A549 (cell line): ENCODE data around the gene FRMD4A. TPM values are rescaled to one million over a fixed set of nuclear protein-coding genes. Genes with fewer than 3 reads are reported as not detected.
"Not testable (repeated sequence)": the region's sequence is repeated elsewhere in the genome, so short reads cannot be mapped to it uniquely, and the experiment has no call there.

Experiments
- ATAC-seq, 2 experiments: fragments of 200-7000 bp in 1 of 2; fragments of >200 bp in 1 of 2; cut with Nextera tagmentation in 1 of 2; cut with Tn5 transposase in 1 of 2; 3 replicates each; pipeline versions ENCODE4 v1.8.0 to v1.9.1; 2018 to 2020; ENCODE audit warnings: mild to moderate bottlenecking in 1 of 2, moderate library complexity in 1 of 2
- CTCF ChIA-PET: fragments of 300-600 bp; sonication (Branson Sonifier 250); formaldehyde crosslinking; extraction: SDS; loops from one replicate; lab custom pipeline; 2021; ENCODE audit warnings: antibody characterized with exemption, inconsistent platforms; lab: Yijun Ruan, JAX
- POLR2A ChIA-PET: fragments of 350-600 bp; formaldehyde crosslinking; extraction: SDS; loops from one replicate; lab custom pipeline; 2021; ENCODE audit warnings: antibody characterized with exemption, inconsistent platforms; lab: Yijun Ruan, JAX
- DNase-seq, 2 experiments: peaks; one replicate each; pipeline versions ENCODE4 v3.0.0 to v3.0.0-alpha.2; 2011 to 2016; ENCODE audit warnings: low read depth in 1 of 2, low spot score in 1 of 2
- FAIRE-seq: peaks from 2 replicates; lab custom pipeline; 2011; peaks lifted over from hg19 to GRCh38; lab: Jason Lieb, UNC
- H3K27ac ChIP-seq, 2 experiments: fragments of >200 bp; sonication (Bioruptor Twin); formaldehyde crosslinking; 3 replicates each; pipeline ENCODE4 v1.5.1; 2016 to 2017
- H3K4me1 ChIP-seq: fragments of >200 bp; sonication (Bioruptor Twin); formaldehyde crosslinking; 3 replicates; pipeline ENCODE4 v1.6.1; 2016
- H3K4me2 ChIP-seq: fragments of >200 bp; sonication (Bioruptor Twin); formaldehyde crosslinking; 3 replicates; pipeline ENCODE4 v1.6.1; 2016
- H3K4me3 ChIP-seq: fragments of >200 bp; sonication (Bioruptor Twin); formaldehyde crosslinking; 3 replicates; pipeline ENCODE4 v1.5.1; 2016
- H3K9me3 ChIP-seq: fragments of >200 bp; sonication (Bioruptor Twin); formaldehyde crosslinking; 3 replicates; pipeline ENCODE4 v1.6.1; 2016
- CBX8 ChIP-seq: fragments of 200-600 bp; sonication (generic); IDR thresholded peaks from 2 replicates; pipeline ENCODE4 v1.6.1; 2016
- CHD2 ChIP-seq: fragments of 150-350 bp; IDR thresholded peaks from 2 replicates; pipeline ENCODE4 v1.6.1; 2014; ENCODE audit warnings: low read length; ENCODE audit not compliant: partially characterized antibody
- CHD4 ChIP-seq: fragments of 200-600 bp; sonication (generic); IDR thresholded peaks from 2 replicates; pipeline ENCODE4 v1.6.1; 2016; ENCODE audit warnings: antibody characterized with exemption, mild to moderate bottlenecking, borderline replicate concordance
- ESRRA ChIP-seq: fragments of 150-350 bp; IDR thresholded peaks from 2 replicates; pipeline ENCODE4 v1.6.1; 2014; ENCODE audit warnings: mild to moderate bottlenecking, low read length, borderline replicate concordance
- FOSL2 ChIP-seq, 2 experiments: fragments of 450-650 bp in 1 of 2; fragments of >200 bp in 1 of 2; sonication (Bioruptor Twin) in 1 of 2; formaldehyde crosslinking; IDR thresholded peaks; 2 replicates each; pipeline versions ENCODE4 v1.5.0 to v1.6.1; 2016 to 2020; ENCODE audit warnings: mild to moderate bottlenecking in 1 of 2, moderate library complexity in 1 of 2
- HES2 ChIP-seq: fragments of >200 bp; sonication (Bioruptor Twin); formaldehyde crosslinking; IDR thresholded peaks from 2 replicates; pipeline ENCODE4 v1.6.1; 2016
- HMGXB4 ChIP-seq: fragments of 250-450 bp; sonication (Bioruptor Pico); IDR thresholded peaks from 2 replicates; pipeline ENCODE4 v1.5.0; 2021; ENCODE audit warnings: mild to moderate bottlenecking, moderate library complexity, borderline replicate concordance
- HOXA7 ChIP-seq: fragments of 250-450 bp; sonication (Bioruptor Pico); IDR thresholded peaks from 2 replicates; pipeline ENCODE4 v1.5.0; 2020; ENCODE audit warnings: mild to moderate bottlenecking, moderate library complexity
- HOXB13 ChIP-seq: fragments of 250-450 bp; sonication (Bioruptor Pico); IDR thresholded peaks from 2 replicates; pipeline ENCODE4 v1.5.0; 2020; ENCODE audit warnings: low read depth, mild to moderate bottlenecking, moderate library complexity
- JUN ChIP-seq, 2 experiments: fragments of >200 bp; sonication (Bioruptor Twin); formaldehyde crosslinking; IDR thresholded peaks; 2 replicates in 1 of 2; 3 replicates in 1 of 2; pipeline ENCODE4 v1.6.1; 2016 to 2017
- KDM1A ChIP-seq: fragments of 200-600 bp; sonication (generic); IDR thresholded peaks from 2 replicates; pipeline ENCODE4 v1.6.1; 2016; ENCODE audit warnings: low read depth, mild to moderate bottlenecking
- PBX3 ChIP-seq: IDR thresholded peaks from 2 replicates; pipeline ENCODE4 v1.6.1; 2012
- POLR2A ChIP-seq: IDR thresholded peaks from 2 replicates; pipeline ENCODE4 v1.6.1; 2012; ENCODE audit warnings: mild to moderate bottlenecking, low read length
- POLR2AphosphoS2 ChIP-seq: conservative IDR thresholded peaks from 2 replicates; pipeline ENCODE4 v1.6.1; 2012; ENCODE audit warnings: low read length, improper control_type of control experiment, inconsistent platforms
- RCOR1 ChIP-seq: fragments of 150-350 bp; IDR thresholded peaks from 2 replicates; pipeline ENCODE4 v1.6.1; 2014; ENCODE audit warnings: antibody characterized with exemption, low read length, low read depth
- REST ChIP-seq: fragments of 200-600 bp; sonication (generic); IDR thresholded peaks from 2 replicates; pipeline ENCODE4 v1.6.1; 2016; ENCODE audit warnings: antibody characterized with exemption, mild to moderate bottlenecking, moderate library complexity
- SMC3 ChIP-seq: fragments of >200 bp; sonication (Bioruptor Twin); formaldehyde crosslinking; IDR thresholded peaks from 3 replicates; pipeline ENCODE4 v1.6.1; 2018; ENCODE audit warnings: inconsistent platforms
- ZC3H11A ChIP-seq: fragments of 450-650 bp; IDR thresholded peaks from 2 replicates; pipeline ENCODE4 v1.6.1; 2014; ENCODE audit warnings: antibody characterized with exemption, mild to moderate bottlenecking
- ZSCAN20 ChIP-seq: fragments of 250-450 bp; sonication (Bioruptor Pico); IDR thresholded peaks from 2 replicates; pipeline ENCODE4 v1.8.0; 2022; ENCODE audit warnings: mild to moderate bottlenecking, moderate library complexity
- WGBS: methylation state at CpG from one replicate; pipeline ENCODE4 v1.1.6; 2017; ENCODE audit errors: missing lambda C conversion rate; 5-methylcytosine and 5-hydroxymethylcytosine counted together
- polyA plus RNA-seq, 4 experiments: library from polyadenylated mRNA; depleted of rRNA in 3 of 4; stranded (reverse); fragments of >200 nt; fragmentation: RNase III in 1 of 4; extraction: RNeasy Plus Mini Kit Qiagen cat#74134 plus additional on column Dnase treatment in 1 of 4; gene quantifications; 2 replicates in 3 of 4; 3 replicates in 1 of 4; pipeline ENCODE4 v1.2.3, GENCODE V29; 2011 to 2017
- TF ChIP-seq, protein P1 (sequence below): fragments of 150-350 bp; IDR thresholded peaks from 2 replicates; pipeline ENCODE4 v1.6.1; 2014; ENCODE audit warnings: low read depth, mild to moderate bottlenecking, low read length
- TF ChIP-seq, protein P2 (sequence below): fragments of 450-650 bp; IDR thresholded peaks from 2 replicates; pipeline ENCODE4 v1.6.1; 2014; ENCODE audit warnings: antibody characterized with exemption

The FRMD4A gene
- polyA plus RNA-seq, 2 of the 4 experiments (the other 2 are of a cell fraction), result 2.5 to 4.7 TPM

DNA sequence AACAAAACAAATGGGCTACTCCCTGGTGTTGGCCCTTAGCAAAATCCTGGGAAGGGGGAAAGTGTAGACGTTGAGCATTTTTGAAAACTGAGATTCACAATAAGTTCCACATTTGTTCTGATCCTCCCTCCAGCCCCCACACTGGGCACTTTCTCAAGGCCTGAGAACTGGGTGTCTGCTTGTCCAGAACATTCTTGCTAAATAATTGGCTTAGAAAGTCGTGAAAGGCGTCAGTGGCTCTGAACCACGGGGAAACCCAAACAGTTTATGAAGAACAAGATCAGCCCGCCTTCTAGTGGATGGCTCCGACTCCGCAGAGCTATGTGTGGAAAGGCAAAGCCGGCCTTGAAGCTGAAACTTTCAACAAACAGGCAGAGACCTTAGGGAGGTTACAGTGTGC, 373.9 kb downstream of the FRMD4A start:
- TF ChIP-seq CBX8 (no peak), KDM1A (no peak), CHD4 (no peak), RCOR1 (no peak), PBX3 (no peak), FOSL2 (IDR thresholded peaks at IDR 0.05) (no peak), FOSL2 (CRISPR knock-in tag; IDR thresholded peaks at IDR 0.05) (no peak), SMC3 (no peak), JUN (IDR thresholded peaks at IDR 0.05) (no peak), ZC3H11A (no peak), HOXA7 (CRISPR knock-in tag) (no peak), HMGXB4 (CRISPR knock-in tag) (no peak), HOXB13 (no peak), REST (no peak), ESRRA (no peak)
- TF ChIP-seq, protein P1, sequence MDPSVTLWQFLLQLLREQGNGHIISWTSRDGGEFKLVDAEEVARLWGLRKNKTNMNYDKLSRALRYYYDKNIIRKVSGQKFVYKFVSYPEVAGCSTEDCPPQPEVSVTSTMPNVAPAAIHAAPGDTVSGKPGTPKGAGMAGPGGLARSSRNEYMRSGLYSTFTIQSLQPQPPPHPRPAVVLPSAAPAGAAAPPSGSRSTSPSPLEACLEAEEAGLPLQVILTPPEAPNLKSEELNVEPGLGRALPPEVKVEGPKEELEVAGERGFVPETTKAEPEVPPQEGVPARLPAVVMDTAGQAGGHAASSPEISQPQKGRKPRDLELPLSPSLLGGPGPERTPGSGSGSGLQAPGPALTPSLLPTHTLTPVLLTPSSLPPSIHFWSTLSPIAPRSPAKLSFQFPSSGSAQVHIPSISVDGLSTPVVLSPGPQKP, result no peak
- TF ChIP-seq, protein P2, sequence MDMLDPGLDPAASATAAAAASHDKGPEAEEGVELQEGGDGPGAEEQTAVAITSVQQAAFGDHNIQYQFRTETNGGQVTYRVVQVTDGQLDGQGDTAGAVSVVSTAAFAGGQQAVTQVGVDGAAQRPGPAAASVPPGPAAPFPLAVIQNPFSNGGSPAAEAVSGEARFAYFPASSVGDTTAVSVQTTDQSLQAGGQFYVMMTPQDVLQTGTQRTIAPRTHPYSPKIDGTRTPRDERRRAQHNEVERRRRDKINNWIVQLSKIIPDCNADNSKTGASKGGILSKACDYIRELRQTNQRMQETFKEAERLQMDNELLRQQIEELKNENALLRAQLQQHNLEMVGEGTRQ, result no peak
- TF ChIP-seq, all 56 proteins: peak for 0
- ATAC-seq (no peak), FAIRE-seq (no peak), DNase-seq (no peak)
- Histone ChIP-seq H3K4me3 (no peak overlapping the region), H3K9me3 (no peaks in the 10 kb centered on the region), H3K4me1 (no peaks in the 10 kb centered on the region), H3K27ac (no peak overlapping the region), H3K4me2 (no peak overlapping the region)
- ChIA-PET CTCF (no interaction called here), POLR2A (no interaction called here)
- 46% methylated on average over 8 of the region's 8 CpGs for WGBS

DNA sequence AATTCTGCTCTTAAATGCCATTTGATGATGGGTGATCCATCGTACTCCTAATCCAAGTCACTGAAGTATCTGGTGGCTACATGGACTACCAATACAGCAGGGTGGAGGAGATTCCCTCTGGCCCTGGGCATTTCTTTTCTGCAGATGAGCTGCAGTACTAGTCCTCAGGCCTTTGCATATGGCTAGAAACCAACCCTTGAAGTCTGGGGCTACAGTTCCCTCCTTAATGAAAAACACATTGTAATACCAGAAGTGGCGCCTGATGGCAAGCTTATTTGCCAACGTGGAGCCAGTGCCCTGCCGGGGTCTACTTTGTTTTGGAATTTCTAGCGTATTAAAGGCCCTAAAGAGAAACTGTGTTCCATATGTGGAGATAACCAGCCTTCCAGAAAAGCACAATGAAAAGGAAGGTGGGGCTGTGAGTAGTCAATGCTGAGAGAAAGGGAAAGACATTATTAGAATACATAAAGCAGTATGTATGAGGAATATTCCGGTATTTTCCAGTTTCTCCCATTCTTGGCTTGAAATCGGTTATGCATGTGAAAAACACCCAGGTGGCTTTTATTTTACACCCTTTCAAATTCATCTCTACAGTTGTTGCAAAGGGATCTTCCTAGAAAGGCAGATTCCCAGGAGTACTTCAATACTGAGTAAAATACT, 375.2 kb downstream of the FRMD4A start:
- H3K9me3 ChIP-seq, result no peaks in the 10 kb centered on the region
- H3K4me3 ChIP-seq, result no peak overlapping the region
- TF ChIP-seq POLR2AphosphoS2, result no peak
- TF ChIP-seq ZSCAN20, result no peak
- TF ChIP-seq CHD2, result no peak
- no peak for TF ChIP-seq POLR2A
- no peak for TF ChIP-seq HOXB13
- no peak for TF ChIP-seq HES2
- no peak for TF ChIP-seq CHD4
- DNase-seq (no peak), FAIRE-seq (no peak), ATAC-seq (no peak)
- no peaks in the 10 kb centered on the region for H3K4me1 ChIP-seq
- no peak overlapping the region for H3K4me2 ChIP-seq
- WGBS, result 59% methylated on average over 7 of the region's 7 CpGs
- H3K27ac ChIP-seq, result no peak overlapping the region
- CTCF ChIA-PET, result no interaction called here
- POLR2A ChIA-PET, result no interaction called here

GRCh38 chr10:13954195-13954594, 376.5 kb downstream of the FRMD4A start:
- H3K9me3 ChIP-seq, H3K4me2 ChIP-seq, POLR2A ChIA-PET, H3K4me1 ChIP-seq, H3K4me3 ChIP-seq, H3K27ac ChIP-seq, FAIRE-seq, DNase-seq, ATAC-seq, CTCF ChIA-PET: not testable (repeated sequence)
- WGBS, result 39% methylated on average over 8 of the region's 8 CpGs
